HepG2 (cell line): Measurements from ENCODE around the gene MRFAP1L1. TPM values are rescaled to one million over a fixed set of nuclear protein-coding genes. Genes with fewer than 3 reads are reported as not detected.

ENCODE experiments used
- BHLHE40 ChIP-seq: IDR thresholded peaks from 2 replicates; pipeline ENCODE4 v1.6.1; 2011; ENCODE audit warnings: low read length, improper control_type of control experiment
- KMT2A ChIP-seq: sonication (generic); formaldehyde crosslinking; IDR thresholded peaks from 2 replicates; pipeline ENCODE4 v1.4.0; 2020; ENCODE audit warnings: missing genetic modification reagents
- MED1 ChIP-seq: sonication (generic); formaldehyde crosslinking; IDR thresholded peaks from 2 replicates; pipeline ENCODE4 v1.4.0; 2020; ENCODE audit warnings: missing genetic modification reagents
- MEIS2 ChIP-seq: sonication (generic); formaldehyde crosslinking; IDR thresholded peaks from 2 replicates; pipeline ENCODE4 v1.9.0; 2021; ENCODE audit warnings: mild to moderate bottlenecking, missing genetic modification reagents
- PHF20 ChIP-seq: sonication (generic); formaldehyde crosslinking; IDR thresholded peaks from 2 replicates; pipeline ENCODE4 v1.5.0; 2020; ENCODE audit warnings: mild to moderate bottlenecking, missing genetic modification reagents
- POLR2AphosphoS5 ChIP-seq: IDR thresholded peaks from 2 replicates; pipeline ENCODE4 v1.6.1; 2012; ENCODE audit warnings: low read depth, low read length
- PRPF4 ChIP-seq: fragments of 200-400 bp; formaldehyde crosslinking; IDR thresholded peaks from 2 replicates; pipeline ENCODE4 v1.6.1; 2016; ENCODE audit warnings: low read length, low read depth; ENCODE audit not compliant: poor library complexity, severe bottlenecking
- SNAI1 ChIP-seq: sonication (generic); formaldehyde crosslinking; IDR thresholded peaks from 2 replicates; pipeline ENCODE4 v1.5.0; 2020; ENCODE audit warnings: mild to moderate bottlenecking, missing genetic modification reagents, borderline replicate concordance
- YY1 ChIP-seq: IDR thresholded peaks from 2 replicates; pipeline ENCODE4 v1.6.1; 2011; ENCODE audit warnings: low read length, low read depth, moderate library complexity, mild to moderate bottlenecking; ENCODE audit not compliant: insufficient read depth, insufficient replicate concordance
- ZFP36L1 ChIP-seq: sonication (generic); formaldehyde crosslinking; IDR thresholded peaks from 2 replicates; pipeline ENCODE4 v1.8.0; 2022; ENCODE audit warnings: mild to moderate bottlenecking, missing genetic modification reagents, moderate library complexity
- ZNF350 ChIP-seq: sonication (generic); formaldehyde crosslinking; IDR thresholded peaks from 2 replicates; pipeline ENCODE4 v1.4.0; 2020; ENCODE audit warnings: mild to moderate bottlenecking, low read depth, missing genetic modification reagents, borderline replicate concordance
- ZNF563 ChIP-seq: sonication (generic); formaldehyde crosslinking; IDR thresholded peaks from 2 replicates; pipeline ENCODE4 v1.8.0; 2022; ENCODE audit warnings: mild to moderate bottlenecking, moderate library complexity, missing genetic modification reagents
- ZNF598 ChIP-seq: sonication (generic); formaldehyde crosslinking; IDR thresholded peaks from 2 replicates; pipeline ENCODE4 v1.5.1; 2020; ENCODE audit warnings: mild to moderate bottlenecking, missing genetic modification reagents, borderline replicate concordance
- ZNF672 ChIP-seq: sonication (generic); formaldehyde crosslinking; IDR thresholded peaks from 2 replicates; pipeline ENCODE4 v1.8.1; 2022; ENCODE audit warnings: missing genetic modification reagents
- ZNF777 ChIP-seq: sonication (generic); formaldehyde crosslinking; IDR thresholded peaks from 2 replicates; pipeline ENCODE4 v1.4.0; 2020; ENCODE audit warnings: missing genetic modification reagents
- polyA plus RNA-seq, 8 experiments: library from polyadenylated mRNA; depleted of rRNA in 3 of 8; stranded (reverse) in 7 of 8; unstranded in 1 of 8; fragments of >200 nt; fragmentation: Illumina TruSeq in 4 of 8; extraction: Trizol in 4 of 8; gene quantifications; 2 replicates each; pipeline versions ENCODE4 v1.2.1 to v1.2.3, GENCODE V29; 2011 to 2016; ENCODE audit warnings: low read depth in 4 of 8, missing spikeins in 1 of 8, mixed read lengths in 1 of 8; ENCODE audit not compliant: insufficient read depth in 1 of 8
- total RNA-seq, 5 experiments: library from RNA; depleted of rRNA; stranded (reverse); fragments of >200 nt; fragmentation: Illumina TruSeq; extraction: Trizol; gene quantifications; 2 replicates each; pipeline ENCODE4 v1.2.3, GENCODE V29; 2016; ENCODE audit warnings: low read depth in 1 of 5
- TF ChIP-seq, protein P1 (sequence below): sonication (generic); formaldehyde crosslinking; IDR thresholded peaks from 2 replicates; pipeline ENCODE4 v1.5.0; 2020; ENCODE audit warnings: missing genetic modification reagents
- TF ChIP-seq, protein P2 (sequence below): sonication (generic); formaldehyde crosslinking; IDR thresholded peaks from 2 replicates; pipeline ENCODE4 v1.8.0; 2022; ENCODE audit warnings: missing genetic modification reagents, mild to moderate bottlenecking, borderline replicate concordance
- TF ChIP-seq, protein P3 (sequence below): sonication (generic); formaldehyde crosslinking; IDR thresholded peaks from 2 replicates; pipeline ENCODE4 v1.8.0; 2023; ENCODE audit warnings: mild to moderate bottlenecking, missing genetic modification reagents
- TF ChIP-seq, protein P4 (sequence below): fragments of 450-650 bp; IDR thresholded peaks from 2 replicates; pipeline ENCODE4 v1.6.1; 2016
- TF ChIP-seq, protein P5 (sequence below): sonication (generic); formaldehyde crosslinking; IDR thresholded peaks from 2 replicates; pipeline ENCODE4 v1.5.0; 2020; ENCODE audit warnings: missing genetic modification reagents
- TF ChIP-seq, protein P6 (sequence below): sonication (generic); formaldehyde crosslinking; IDR thresholded peaks from 2 replicates; pipeline ENCODE4 v1.5.0; 2020; ENCODE audit warnings: missing genetic modification reagents
- TF ChIP-seq, protein P7 (sequence below): sonication (generic); formaldehyde crosslinking; IDR thresholded peaks from 2 replicates; pipeline ENCODE4 v1.4.0; 2020; ENCODE audit warnings: low read depth, mild to moderate bottlenecking, missing genetic modification reagents

The MRFAP1L1 gene
- total and polyA plus RNA-seq, 2 of the 13 experiments (the other 11 are each of a cell fraction or from before 2014, with no cell fraction given): 44.8 to 76.6 TPM

DNA sequence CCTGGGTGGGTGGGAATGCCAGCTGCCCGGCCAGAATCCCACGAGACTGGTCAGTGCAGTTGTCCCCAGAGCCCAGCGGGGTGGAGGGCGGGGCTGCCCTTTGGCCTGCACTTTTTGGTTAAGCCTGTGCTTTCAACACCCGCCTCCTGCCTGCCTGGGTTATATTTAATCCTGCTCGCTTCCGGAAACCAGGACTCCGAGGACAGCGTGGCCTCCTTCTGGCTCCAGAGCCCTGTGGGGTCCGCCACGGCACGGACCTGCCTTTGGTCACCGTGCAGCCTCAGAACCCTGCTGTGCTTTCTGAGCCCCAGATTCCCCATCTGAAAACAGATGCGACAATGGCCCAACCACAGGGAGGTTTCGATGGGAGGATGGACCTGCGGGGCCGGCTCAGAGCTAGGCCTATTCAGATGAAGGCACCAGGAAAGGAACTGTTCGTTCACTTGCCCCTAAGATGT lies 43.5 kb upstream of the MRFAP1L1 start (continued):
- TF ChIP-seq, protein P1, sequence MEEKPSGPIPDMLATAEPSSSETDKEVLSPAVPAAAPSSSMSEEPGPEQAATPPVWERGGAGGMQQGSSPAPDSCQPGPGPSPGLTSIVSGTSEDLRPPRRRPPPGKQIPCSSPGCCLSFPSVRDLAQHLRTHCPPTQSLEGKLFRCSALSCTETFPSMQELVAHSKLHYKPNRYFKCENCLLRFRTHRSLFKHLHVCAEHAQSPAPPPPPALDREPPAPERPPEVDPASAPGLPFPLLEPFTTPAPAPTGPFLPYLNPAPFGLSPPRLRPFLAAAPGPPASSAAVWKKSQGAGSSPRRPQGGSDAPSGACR (CRISPR knock-in tag): 0 out of 2 replicates have a peak, but pooled peaks have one; percentile 5
- peak; percentile 93 for TF ChIP-seq MED1 (CRISPR knock-in tag)
- TF ChIP-seq PRPF4: no peak
- peak; percentile 64; the same call in 1 of the 2 replicates for TF ChIP-seq ZNF350 (CRISPR knock-in tag)
- peak; percentile 43; the same call in 1 of the 2 replicates for TF ChIP-seq ZNF777
- TF ChIP-seq ZNF563 (CRISPR knock-in tag): 0 out of 2 replicates have a peak, but pooled peaks have one; percentile 32
- peak; percentile 26; the same call in 1 of the 2 replicates for TF ChIP-seq BHLHE40
- TF ChIP-seq, protein P2, sequence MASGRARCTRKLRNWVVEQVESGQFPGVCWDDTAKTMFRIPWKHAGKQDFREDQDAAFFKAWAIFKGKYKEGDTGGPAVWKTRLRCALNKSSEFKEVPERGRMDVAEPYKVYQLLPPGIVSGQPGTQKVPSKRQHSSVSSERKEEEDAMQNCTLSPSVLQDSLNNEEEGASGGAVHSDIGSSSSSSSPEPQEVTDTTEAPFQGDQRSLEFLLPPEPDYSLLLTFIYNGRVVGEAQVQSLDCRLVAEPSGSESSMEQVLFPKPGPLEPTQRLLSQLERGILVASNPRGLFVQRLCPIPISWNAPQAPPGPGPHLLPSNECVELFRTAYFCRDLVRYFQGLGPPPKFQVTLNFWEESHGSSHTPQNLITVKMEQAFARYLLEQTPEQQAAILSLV (CRISPR knock-in tag): peak; percentile 64; the same call in 1 of the 2 replicates
- TF ChIP-seq, protein P3, sequence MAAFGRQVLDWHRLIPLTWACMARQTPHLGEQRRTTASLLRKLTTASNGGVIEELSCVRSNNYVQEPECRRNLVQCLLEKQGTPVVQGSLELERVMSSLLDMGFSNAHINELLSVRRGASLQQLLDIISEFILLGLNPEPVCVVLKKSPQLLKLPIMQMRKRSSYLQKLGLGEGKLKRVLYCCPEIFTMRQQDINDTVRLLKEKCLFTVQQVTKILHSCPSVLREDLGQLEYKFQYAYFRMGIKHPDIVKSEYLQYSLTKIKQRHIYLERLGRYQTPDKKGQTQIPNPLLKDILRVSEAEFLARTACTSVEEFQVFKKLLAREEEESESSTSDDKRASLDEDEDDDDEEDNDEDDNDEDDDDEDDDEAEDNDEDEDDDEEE (CRISPR knock-in tag): no peak
- TF ChIP-seq, protein P4, sequence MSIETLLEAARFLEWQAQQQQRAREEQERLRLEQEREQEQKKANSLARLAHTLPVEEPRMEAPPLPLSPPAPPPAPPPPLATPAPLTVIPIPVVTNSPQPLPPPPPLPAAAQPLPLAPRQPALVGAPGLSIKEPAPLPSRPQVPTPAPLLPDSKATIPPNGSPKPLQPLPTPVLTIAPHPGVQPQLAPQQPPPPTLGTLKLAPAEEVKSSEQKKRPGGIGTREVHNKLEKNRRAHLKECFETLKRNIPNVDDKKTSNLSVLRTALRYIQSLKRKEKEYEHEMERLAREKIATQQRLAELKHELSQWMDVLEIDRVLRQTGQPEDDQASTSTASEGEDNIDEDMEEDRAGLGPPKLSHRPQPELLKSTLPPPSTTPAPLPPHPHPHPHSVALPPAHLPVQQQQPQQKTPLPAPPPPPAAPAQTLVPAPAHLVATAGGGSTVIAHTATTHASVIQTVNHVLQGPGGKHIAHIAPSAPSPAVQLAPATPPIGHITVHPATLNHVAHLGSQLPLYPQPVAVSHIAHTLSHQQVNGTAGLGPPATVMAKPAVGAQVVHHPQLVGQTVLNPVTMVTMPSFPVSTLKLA: no peak
- 0 out of 2 replicates have a peak, but pooled peaks have one; percentile 34 for TF ChIP-seq SNAI1 (CRISPR knock-in tag)
- peak; percentile 37 for TF ChIP-seq YY1
- TF ChIP-seq, protein P5, sequence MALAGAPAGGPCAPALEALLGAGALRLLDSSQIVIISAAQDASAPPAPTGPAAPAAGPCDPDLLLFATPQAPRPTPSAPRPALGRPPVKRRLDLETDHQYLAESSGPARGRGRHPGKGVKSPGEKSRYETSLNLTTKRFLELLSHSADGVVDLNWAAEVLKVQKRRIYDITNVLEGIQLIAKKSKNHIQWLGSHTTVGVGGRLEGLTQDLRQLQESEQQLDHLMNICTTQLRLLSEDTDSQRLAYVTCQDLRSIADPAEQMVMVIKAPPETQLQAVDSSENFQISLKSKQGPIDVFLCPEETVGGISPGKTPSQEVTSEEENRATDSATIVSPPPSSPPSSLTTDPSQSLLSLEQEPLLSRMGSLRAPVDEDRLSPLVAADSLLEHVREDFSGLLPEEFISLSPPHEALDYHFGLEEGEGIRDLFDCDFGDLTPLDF (CRISPR knock-in tag): peak; percentile 22; the same call in 1 of the 2 replicates
- peak; percentile 71; the same call in 1 of the 2 replicates for TF ChIP-seq MEIS2
- TF ChIP-seq, protein P6, sequence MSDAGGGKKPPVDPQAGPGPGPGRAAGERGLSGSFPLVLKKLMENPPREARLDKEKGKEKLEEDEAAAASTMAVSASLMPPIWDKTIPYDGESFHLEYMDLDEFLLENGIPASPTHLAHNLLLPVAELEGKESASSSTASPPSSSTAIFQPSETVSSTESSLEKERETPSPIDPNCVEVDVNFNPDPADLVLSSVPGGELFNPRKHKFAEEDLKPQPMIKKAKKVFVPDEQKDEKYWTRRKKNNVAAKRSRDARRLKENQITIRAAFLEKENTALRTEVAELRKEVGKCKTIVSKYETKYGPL (CRISPR knock-in tag): 0 out of 2 replicates have a peak, but pooled peaks have one; percentile 32
- TF ChIP-seq POLR2AphosphoS5: peak; percentile 95
- 0 out of 2 replicates have a peak, but pooled peaks have one; percentile 30 for TF ChIP-seq ZNF598 (CRISPR knock-in tag)
- peak; percentile 68 for TF ChIP-seq PHF20 (CRISPR knock-in tag)
- TF ChIP-seq KMT2A (CRISPR knock-in tag): peak; percentile 74
- no peak for TF ChIP-seq ZFP36L1
- TF ChIP-seq, protein P7, sequence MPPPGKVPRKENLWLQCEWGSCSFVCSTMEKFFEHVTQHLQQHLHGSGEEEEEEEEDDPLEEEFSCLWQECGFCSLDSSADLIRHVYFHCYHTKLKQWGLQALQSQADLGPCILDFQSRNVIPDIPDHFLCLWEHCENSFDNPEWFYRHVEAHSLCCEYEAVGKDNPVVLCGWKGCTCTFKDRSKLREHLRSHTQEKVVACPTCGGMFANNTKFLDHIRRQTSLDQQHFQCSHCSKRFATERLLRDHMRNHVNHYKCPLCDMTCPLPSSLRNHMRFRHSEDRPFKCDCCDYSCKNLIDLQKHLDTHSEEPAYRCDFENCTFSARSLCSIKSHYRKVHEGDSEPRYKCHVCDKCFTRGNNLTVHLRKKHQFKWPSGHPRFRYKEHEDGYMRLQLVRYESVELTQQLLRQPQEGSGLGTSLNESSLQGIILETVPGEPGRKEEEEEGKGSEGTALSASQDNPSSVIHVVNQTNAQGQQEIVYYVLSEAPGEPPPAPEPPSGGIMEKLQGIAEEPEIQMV: peak; percentile 87
- no peak for TF ChIP-seq ZNF672 (CRISPR knock-in tag)
